Stimulated activated CD4-positive, alpha-beta T cell treated with anti-CD3 and anti-CD28 coated beads, Interleukin-15, amount 100 ng/mL, for 24 hours (primary cell): Measurements from ENCODE around the gene AKAP12.
A peak's percentile ranks its signal among the peaks of the same experiment; 100 is the strongest.
"Not testable (repeated sequence)": the region's sequence is repeated elsewhere in the genome, so short reads cannot be mapped to it uniquely, and the experiment has no call there.

ENCODE experiments used
- DNase-seq: peaks from one replicate; pipeline ENCODE4 v3.0.0-alpha.2; 2020

AKAP12 gene

GRCh38 chr6:151313066-151313491, 73.3 kb downstream of the AKAP12 start:
- no peak for DNase-seq

GRCh38 chr6:151315661-151316060, 75.9 kb downstream of the AKAP12 start:
- not testable (repeated sequence) for DNase-seq

- no peak for DNase-seq
Observed at GRCh38 chr6:151317103-151317994, 77.6 kb downstream of the AKAP12 start.

DNA sequence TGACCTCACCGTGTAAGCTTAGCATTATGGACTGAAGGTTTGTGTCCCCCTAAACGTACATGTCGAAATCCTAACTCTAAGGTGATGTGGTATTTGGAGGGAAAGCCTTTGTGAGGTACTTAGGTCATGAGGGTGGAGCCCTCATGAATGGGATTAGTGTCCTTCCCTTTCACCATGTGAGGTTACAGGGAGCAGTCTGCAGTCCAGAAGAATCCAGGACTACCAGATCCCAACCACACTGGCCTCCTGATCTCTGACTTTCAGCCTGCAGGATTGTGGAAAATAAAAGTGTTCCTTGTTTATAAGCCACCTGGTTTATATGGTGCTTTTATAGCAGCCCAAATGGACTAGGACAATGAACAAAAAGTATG, 78.2 kb downstream of the AKAP12 start:
- no peak for DNase-seq

- no peak for DNase-seq
Observed at GRCh38 chr6:151320140-151320539, 80.4 kb downstream of the AKAP12 start.

GRCh38 chr6:151321438-151321837, 81.7 kb downstream of the AKAP12 start:
- no peak for DNase-seq

DNA sequence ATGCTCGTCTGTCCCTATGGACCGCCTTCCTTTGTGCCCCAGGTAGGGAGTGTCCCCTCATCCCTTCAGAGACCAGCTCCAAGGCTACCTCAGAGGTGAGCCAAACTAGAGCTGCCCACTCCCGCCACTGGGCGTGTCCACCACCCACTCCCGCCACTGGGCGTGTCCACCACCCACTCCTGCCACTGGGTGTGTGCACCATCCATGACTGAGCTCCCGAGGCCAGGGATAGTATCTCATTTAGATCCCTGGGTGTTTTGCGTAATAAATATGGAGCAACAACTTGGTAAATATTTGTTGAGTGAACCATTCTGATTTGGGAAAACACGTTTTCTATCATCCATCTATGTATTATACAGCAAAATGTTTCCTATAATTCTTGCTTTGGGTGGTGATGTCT, 82.8 kb downstream of the AKAP12 start:
- DNase-seq = no peak

DNA sequence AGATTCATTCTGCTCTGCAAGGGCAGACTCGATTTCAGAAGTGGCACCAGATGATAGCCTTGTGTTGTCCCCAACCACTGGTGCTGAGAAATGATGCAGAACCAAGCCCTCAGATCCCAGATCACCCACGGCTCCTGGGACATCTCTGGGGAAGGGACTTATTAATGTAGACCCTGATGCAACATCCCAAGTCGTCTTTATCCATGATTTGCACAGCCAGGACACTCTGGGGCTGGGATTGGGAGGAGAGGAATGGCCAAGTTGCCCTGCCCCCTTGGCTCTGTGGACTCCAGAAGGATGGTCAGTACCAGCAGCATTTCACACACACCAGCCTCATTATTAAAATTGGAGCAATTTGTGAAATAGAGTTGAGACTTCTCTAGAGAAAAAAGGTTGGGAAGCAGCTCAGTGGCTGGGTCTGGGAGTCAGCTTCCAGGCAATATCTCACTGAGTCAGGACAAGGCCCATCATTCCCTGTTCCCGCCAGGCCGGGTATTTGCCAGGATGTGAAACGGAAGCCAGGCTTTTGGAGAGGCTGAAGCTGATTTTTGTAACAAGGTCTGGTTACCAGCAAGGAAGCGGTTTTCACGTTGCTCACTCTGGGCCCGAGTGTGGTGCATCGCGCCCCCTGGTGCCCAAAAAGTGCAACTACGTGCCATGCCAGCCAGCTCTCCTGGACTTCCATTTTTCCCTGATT, 84.2 kb downstream of the AKAP12 start:
- peak; percentile 78 for DNase-seq

- no peak for DNase-seq
Observed at GRCh38 chr6:151324488-151324825, 84.7 kb downstream of the AKAP12 start.

- DNase-seq = peak; percentile 11
Observed at GRCh38 chr6:151325075-151326050, 85.6 kb downstream of the AKAP12 start.

DNA sequence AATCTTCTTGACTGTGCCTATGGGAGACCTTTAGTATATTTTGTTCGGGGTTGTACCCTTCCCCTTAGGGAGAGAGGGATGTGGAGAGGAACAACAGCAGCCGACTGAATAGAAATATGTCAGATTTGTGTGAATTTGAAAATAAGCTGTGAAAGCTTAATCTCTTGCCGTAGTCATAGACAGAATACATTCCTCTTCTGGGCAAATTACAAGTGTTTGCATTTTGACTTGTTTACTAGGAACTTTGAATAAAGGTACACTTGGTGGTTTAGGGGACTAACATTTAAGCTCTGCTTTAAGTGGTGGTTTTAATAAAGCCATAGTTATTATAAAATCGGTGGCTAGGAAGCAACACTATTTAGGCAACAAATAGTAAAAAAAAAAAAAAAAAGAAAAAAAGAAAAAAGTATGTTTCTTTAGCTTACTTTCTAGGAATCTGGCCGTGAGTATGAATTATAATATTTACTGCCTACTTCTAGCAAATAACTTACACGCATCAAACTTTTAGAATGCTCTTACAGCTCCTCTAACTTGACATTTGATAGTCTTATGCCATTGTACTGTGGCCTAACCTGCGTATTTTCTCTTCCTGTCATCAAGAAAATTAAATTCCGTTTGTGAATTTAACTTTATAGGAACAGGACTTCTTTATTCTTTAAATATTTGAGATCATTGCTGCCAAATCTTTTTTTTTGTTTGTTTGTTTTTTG, 86.5 kb downstream of the AKAP12 start:
- no peak for DNase-seq

- DNase-seq = no peak
Observed at GRCh38 chr6:151327101-151327500, 87.3 kb downstream of the AKAP12 start.

GRCh38 chr6:151330130-151330696, 90.4 kb downstream of the AKAP12 start:
- DNase-seq = no peak

- no peak for DNase-seq
Observed at GRCh38 chr6:151335930-151336329, 96.2 kb downstream of the AKAP12 start.

DNA sequence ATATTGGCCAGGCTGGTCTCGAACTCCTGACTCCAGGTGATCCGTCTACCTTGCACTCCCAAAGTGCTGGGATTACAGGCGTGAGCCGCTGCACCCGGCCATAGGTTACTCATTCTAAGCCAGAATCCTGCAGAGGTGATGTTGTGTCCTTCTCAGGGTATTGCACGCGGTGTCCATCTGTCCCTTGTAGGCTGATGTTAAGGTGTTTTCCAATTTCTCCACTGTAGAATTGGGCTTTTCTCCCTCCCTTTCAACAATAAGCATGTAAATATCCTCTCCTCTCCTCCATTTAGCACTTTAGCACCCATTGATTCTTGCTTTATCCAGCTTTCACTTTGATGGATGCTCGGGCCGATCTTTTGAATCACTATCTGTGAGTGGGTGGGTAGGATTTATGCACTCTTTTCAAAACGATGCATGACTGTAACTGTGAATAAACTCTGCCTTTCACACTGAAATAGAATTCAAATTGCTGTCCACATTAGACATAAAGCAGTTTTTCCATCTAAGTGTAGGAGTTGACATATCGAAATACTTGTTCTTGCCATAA, 99.0 kb downstream of the AKAP12 start:
- no peak for DNase-seq

DNA sequence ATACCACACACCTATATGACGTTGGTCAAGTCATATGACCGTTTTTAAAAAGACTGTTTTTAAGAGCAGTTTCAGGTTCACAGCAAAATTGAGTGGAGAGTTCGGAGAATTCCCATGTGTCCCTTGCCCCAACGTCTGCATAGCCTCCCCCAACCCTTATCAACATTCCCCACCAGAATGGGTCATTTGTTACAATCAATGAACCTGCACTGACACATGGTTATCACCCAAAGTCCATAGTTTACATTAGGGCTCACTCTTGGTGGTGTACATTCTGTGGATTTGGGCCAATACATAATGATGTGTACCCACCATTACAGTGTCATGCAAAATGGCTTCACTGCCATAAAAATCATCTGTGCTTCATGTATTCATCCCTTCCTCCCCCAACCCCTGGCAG, 99.6 kb downstream of the AKAP12 start:
- no peak for DNase-seq

DNA sequence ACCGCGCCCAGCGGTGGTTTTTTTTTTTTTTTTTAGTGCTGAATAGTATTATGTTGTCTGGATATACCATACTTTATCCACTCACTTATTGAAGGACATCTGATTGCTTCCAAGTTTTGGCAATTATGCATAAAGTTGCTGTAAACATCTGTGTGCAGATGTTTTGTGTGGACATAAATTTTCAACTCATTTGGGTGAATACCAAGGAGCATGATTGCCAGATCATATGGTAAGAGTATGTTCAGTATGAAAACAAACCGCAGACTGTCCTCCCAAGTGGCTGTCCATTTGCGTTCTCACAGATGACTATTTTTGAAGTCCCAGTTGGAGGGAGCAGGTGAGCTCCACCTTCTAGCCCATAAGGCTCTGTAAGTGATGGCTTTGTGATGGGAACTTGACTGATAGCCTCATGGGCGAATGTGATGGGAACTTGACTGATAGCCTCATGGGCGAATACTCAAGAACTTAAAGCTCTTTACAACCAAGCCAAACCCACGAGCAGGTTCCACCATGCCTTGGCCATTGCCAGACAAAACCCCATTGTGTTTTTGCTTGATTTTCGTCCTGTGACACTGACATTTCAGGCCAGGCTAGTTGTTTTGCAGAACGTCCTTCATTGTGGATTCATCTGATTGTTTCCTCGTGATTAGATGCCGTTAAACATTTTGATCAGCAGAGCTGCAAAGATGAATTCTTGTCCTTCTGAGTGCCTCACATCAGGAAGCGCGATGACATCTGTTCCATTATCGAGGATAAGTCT, 100.6 kb downstream of the AKAP12 start:
- DNase-seq = no peak

GRCh38 chr6:151341476-151342195, 101.9 kb downstream of the AKAP12 start:
- no peak for DNase-seq

DNA sequence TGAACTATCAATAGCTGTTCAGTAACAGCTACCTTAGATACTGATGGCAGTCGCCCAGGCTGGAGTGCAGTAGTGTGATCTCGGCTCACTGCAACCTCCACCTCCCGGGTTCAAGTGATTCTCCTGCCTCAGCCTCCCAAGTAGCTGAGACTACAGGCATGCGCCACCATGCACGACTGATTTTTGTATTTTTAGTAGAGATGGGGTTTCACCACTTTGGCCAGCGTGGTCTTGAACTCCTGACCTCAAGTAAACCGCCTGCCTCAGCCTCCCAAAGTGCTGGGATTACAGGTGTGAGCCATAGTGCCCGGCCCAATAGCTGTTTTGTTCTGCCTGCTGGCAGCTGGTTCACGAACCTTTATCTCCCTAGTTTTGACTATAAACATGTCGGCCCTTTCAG, 103.0 kb downstream of the AKAP12 start:
- not testable (repeated sequence) for DNase-seq

DNA sequence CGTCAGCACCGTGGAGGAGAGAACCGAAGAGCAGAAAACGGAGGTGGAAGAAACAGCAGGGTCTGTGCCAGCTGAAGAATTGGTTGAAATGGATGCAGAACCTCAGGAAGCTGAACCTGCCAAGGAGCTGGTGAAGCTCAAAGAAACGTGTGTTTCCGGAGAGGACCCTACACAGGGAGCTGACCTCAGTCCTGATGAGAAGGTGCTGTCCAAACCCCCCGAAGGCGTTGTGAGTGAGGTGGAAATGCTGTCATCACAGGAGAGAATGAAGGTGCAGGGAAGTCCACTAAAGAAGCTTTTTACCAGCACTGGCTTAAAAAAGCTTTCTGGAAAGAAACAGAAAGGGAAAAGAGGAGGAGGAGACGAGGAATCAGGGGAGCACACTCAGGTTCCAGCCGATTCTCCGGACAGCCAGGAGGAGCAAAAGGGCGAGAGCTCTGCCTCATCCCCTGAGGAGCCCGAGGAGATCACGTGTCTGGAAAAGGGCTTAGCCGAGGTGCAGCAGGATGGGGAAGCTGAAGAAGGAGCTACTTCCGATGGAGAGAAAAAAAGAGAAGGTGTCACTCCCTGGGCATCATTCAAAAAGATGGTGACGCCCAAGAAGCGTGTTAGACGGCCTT, 110.0 kb downstream of the AKAP12 start:
- no peak for DNase-seq
